Ammon's horn (tissue), 1 donor: ENCODE measurements around the gene BLTP3B.
"Not testable (repeated sequence)": the region's sequence is repeated elsewhere in the genome, so short reads cannot be mapped to it uniquely, and the experiment has no call there.

Source experiments
- DNase-seq: peaks from one replicate; pipeline ENCODE4 v3.0.0-alpha.2; 2016; ENCODE audit warnings: low spot score

The BLTP3B gene, protein sequence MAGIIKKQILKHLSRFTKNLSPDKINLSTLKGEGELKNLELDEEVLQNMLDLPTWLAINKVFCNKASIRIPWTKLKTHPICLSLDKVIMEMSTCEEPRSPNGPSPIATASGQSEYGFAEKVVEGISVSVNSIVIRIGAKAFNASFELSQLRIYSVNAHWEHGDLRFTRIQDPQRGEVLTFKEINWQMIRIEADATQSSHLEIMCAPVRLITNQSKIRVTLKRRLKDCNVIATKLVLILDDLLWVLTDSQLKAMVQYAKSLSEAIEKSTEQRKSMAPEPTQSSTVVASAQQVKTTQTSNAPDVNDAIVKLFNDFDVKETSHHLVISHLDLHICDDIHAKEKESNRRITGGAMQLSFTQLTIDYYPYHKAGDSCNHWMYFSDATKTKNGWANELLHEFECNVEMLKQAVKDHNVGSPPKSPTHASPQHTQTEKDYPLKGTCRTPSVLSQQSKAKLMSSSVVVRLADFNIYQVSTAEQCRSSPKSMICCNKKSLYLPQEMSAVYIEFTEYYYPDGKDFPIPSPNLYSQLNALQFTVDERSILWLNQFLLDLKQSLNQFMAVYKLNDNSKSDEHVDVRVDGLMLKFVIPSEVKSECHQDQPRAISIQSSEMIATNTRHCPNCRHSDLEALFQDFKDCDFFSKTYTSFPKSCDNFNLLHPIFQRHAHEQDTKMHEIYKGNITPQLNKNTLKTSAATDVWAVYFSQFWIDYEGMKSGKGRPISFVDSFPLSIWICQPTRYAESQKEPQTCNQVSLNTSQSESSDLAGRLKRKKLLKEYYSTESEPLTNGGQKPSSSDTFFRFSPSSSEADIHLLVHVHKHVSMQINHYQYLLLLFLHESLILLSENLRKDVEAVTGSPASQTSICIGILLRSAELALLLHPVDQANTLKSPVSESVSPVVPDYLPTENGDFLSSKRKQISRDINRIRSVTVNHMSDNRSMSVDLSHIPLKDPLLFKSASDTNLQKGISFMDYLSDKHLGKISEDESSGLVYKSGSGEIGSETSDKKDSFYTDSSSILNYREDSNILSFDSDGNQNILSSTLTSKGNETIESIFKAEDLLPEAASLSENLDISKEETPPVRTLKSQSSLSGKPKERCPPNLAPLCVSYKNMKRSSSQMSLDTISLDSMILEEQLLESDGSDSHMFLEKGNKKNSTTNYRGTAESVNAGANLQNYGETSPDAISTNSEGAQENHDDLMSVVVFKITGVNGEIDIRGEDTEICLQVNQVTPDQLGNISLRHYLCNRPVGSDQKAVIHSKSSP (N-terminal part only)

DNA sequence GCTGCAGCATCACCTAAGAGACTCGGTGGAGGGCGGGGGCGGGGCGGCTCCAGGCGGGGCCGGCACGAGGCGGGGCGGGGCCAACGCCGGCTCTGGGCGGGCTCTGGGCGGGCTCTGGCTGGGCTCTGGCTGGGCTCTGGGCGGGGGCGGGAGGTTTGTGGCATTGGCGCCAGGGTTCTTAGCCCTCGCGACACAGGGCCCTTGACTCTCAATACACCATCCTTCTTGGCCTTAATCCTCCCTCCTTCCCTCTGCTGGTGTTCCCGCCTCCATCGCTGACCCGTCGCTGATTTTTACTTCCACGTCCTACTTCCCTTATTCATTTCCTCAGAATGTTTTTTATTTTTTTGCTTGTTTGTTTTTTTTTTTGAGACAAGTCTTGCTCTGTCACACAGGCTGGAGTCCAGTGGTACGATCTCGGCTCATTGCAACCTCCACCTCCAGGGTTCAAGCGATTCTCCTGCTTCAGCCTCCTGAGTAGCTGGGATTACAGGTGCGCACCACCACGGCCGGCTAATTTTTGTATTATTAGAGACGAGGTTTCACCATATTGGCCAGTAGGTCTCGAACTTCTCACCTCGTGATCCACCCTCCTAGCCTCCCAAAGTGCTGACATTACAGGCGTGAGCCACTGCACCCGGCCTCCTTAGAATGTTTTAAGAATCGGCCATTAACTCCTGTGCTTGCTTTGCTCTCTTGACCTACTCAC is at the start of gene BLTP3B:
BLTP3B (minus strand) TSS at position 24 of the 709 bp plus-strand sequence. CDS start 239 bp downstream, outside the sequence.
- DNase-seq = peak; percentile 93

DNA sequence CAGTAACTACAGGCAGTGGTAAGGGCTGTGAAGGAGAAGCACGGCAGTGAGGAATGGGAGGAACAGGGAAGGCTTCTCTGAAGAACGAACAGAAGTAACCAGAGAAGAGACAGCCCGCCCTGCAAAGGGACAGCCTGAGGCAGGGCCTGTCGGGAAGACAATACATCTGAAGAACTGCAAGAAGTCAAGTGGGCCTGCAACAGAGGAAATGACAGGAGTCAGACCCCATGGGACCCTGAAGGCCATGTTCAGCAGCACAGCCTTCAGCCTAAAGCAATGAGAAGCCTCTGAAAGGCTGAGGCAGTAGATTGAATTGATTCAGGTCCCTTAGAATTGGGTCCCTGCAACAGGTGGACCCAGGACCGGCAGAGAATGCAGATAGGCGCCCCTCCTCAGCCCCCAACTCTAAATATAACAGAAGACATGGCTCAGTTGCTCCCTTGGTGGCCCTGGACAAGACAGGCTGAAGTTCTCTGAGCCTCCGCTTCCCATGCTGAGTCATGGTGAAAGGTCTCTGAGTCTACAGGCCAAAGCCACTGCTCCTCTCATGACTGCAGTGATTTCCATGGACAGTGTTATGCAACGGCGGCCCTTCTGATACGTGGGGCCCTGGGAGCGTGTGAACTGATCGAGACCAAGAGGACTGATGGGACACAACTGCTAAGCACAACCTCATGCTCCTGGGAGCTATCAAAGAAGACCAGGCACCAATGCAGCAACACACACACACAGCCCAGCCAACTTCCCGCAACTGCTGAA is 47.1 kb upstream of the BLTP3B start:
- DNase-seq = no peak

DNA sequence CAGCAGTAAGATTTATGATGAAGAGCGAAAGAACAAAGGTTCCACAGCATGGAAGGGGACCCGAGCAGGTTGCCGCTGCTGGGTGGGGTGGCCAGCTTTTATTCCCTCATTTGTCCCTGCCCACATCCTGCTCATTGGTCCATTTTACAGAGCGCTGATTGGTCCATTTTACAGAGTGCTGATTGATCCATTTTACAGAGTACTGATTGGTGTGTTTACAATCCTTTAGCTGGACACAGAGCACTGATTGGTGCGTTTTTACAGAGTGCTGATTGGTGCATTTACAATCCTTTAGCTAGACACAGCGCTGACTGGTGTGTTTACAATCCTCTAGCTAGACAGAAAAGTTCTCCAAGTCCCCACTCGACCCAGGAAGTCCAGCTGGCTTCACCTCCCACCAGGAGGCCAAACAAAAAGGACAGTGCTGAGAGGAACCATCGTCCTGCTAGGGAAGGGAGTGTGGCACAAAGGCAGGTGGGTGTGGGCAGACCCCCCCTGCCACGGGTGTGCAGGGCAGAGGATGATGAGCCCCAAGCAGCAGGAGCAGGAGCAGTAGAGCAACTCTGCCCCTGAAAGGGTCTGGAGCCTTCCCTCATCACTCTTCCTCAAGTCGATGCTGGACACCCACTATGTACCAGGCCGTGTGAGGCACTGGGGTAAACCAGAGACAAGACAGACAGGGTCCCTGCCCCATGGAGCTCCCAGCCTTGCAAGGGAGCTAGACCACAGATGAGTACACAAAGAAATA is 46.4 kb upstream of the BLTP3B start:
- not testable (repeated sequence) for DNase-seq

DNA sequence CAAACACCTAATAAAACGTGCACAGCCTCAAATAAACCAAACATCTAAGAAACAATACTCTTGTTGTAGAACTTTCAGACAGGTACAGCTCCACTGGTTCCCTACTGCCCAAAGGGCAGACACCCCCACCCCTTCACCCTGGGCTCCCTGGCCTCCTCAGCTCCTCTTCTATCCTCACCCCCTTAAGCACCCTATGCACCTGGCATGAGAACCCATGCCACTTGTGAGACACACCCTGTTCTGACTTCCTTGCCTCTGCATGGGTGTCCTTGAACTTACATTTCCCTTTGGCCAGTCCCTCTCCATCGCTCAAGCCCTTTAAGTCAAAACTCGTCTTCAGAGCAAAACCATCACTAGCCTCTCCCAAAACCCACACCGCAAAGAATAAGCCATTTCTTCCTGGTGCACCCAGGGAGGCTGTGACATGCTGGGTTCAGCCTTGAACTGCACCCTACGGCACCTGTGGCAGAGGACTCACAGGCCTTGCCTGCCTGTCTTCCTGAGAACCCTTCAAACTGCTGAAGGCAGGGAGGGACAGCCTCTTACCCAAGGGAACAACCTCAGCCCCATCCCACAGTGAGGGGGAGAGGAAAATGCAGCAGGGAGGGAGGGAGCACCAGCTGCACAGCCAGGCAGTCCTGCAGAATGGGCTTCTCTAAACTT is 45.3 kb upstream of the BLTP3B start:
- no peak for DNase-seq

DNA sequence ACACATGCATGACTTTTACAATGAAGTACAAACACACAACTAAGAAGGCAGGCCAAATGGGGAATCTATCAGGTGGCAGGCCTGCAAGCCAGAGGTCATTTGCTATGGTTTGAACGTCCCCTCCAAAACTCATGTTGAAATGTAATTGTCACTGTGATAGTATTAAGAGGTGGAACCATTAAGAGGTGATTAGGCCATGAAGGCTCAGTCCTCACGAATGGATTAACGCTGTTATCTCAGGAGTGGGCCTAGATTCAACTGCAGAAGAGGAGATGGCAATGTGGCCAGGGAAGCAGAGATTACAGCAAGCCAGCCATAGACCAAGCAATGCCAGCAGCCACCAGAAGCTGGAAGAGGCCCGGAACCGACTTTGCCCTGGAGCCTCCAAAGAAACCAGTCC is 44.4 kb upstream of the BLTP3B start:
- DNase-seq = no peak

DNA sequence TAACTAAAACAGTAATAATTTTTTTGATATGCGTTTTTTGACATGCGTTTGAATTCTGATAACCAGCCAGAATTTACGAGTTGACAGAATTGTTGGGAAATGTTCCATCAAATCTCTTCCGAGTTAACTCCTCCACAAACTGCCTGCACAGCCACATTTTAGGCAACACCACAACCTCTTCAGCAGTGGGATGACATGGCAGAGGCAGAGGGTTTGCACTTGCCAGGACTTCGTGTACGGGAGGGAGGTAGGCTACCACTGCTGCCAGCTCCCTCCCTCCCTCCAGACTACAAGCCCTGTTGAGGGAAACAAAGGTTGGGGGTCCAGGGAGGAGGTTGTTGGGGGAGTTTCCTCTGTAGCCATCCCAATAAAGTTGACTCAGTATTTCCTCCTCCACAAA is 43.4 kb upstream of the BLTP3B start:
- peak; percentile 64 for DNase-seq

DNA sequence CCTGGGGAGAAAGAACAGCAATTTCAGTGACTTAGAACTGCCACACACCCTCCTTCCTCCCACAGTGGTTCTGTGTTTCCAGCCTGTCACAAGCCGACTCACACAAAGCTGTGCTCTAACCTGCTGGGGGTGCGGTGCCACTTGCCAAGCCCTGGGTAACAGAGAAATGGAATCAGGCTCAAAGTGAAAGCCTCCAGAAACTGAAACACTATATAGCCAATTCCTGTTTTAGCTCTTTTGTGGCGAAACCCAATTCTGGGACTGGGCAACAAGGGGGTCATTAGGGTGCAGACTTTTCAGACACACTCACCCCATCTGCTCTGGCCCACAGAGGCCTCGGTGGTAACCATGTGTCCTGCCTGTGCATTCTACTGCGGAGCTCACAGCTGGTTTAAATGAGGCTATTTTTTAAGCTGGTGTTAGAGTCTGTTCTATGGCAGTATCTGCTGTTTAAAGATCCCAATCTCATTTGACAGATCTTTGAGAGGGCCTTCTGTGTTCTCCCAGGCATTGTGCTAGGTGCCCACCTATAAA is 42.8 kb upstream of the BLTP3B start:
- DNase-seq = peak; percentile 80

DNA sequence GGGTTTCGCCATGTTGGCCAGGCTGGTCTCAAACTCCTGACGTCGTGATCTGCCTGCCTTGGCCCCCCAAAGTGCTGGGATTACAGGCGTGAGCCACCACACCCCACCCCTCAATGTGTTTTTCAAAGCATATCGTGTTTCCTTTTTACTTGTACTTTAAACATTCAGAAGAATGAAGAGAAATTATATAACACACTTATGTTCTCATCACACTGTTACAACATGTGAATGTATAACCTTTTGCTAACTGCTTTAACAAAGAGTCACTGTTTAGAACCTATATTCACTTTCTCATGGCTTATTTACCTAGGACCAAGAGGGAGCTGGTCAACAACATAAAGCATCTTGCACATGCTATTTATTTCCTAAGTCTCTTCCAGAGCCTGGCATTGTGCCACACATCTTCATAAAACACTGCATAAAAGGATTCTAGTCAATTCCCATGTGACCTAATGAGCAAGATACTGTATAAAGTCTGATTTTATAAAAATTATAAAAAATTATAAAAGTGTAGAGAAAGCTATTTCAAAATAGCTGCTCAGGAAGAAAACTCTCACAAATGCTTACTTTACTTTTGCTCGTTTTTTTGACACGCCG is 42.0 kb upstream of the BLTP3B start:
- DNase-seq = no peak

DNA sequence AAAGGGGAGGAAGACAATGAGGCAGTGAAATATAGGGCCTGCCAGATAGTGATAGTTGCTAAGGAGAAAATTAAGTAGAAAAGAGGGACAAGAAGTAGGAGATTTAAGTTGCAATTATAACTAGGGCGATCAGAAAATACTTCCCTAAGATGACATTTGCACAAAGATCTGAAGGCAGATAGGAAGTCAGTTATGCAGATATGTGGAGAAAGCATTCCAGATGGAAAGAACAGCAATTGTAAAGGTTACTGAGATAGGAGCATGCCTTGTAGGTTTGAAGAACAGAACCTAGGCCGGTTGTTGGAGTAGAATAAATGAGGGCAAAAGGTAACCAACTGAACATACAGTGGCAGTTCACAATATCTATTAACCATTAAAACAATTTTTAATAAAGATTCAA is 36.6 kb upstream of the BLTP3B start:
- DNase-seq = no peak

DNA sequence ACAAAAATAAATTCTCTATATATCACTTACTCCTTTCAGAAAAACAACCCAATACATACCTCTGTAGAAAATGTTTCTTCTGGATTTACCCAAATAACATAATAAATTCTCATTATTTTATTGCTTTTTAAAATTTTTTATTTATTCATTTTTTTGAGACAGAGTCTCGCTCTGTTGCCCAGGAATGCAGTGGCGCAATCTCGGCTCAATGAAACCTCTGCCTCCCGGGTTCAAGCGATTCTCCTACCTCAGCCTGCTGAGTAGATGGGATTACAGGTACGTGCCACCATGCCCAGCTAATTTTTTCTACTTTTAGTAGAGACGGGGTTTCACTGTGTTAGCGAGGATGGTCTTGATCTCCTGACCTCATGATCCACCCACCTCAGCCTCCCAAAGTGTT is 33.8 kb upstream of the BLTP3B start:
- DNase-seq = not testable (repeated sequence)

DNA sequence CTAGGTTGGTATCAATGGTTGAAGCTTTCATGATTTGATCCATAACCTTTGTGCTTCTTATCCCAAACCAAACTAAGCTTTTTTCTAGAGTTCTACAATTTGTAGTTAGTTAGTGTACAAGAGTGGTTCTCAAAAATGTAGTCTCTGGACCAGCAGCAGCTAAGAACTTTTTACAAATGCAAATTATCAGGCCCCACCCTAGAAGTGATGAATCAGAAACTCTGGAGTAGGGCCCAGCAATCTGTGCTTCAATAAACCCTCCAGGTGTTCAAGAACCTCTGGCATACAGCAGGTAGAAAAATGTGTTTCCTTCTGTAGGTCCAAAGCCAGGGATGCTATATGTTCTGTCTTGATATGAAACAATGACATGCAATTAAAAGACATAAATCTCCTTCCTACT is 31.8 kb upstream of the BLTP3B start:
- DNase-seq = no peak

DNA sequence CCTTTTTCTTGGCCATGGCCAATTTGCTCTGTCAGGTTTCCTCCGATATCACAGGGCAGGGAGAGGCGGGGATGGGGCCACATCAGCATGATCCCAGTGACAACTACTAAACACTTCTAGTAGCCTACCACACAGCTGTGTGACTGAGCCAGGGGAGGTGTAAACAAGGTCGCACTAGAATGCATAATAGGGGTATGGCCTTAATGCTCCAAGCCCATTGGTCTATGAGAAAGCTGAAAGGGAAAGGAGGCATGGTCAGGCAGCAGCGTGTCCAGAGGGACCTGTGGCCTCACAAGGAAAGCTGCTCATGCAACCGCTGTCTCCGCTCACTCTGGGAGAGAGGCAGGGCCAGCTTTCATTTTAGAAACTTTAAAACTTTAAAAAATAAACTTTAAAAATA is 30.4 kb upstream of the BLTP3B start:
- no peak for DNase-seq

DNA sequence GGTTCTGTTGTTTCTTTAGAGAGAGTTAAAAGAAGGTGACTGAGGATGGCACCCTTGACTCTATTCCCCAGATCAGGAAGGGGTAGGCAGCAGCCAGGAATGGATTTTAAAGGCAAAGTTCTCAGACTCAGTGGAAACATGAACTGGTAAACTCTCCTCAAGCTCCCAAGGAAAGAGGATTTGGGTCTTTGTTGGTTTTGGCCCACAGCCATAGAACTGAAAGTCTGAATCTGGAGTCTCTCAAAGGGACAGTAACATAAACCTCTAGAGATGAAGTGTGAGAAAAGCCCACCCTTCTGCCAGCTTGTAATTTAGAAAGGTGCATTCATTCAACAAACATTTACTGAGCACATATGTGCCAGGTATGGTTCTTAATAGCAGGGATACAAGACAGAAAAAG is 28.6 kb upstream of the BLTP3B start:
- no peak for DNase-seq

DNA sequence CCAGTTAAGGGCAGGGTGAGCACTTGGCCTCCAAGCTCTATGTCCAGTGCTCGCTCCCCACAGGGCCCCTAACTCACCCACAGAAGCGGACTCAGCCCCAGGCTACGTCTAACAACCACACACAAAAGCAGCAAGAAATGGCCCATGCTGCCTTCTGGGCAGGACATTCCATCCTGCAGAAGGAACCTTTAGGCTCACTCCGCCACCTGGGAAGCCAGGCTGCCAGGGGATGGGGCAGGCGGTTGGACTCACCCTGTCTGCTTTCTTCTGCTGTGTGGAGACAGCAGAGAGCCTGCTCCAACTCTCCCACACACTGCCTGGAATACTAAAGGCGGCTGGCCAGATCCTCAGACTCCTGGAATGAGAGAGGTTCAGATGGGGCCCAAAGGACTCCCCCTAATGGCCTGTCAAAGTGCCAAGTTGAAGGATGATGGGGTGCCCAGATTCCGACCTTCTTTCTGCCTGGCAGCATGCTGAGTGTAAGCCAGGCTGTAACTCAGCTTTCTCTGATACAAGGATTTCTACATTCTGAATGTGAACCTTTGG is 27.7 kb upstream of the BLTP3B start:
- peak; percentile 33 for DNase-seq

DNA sequence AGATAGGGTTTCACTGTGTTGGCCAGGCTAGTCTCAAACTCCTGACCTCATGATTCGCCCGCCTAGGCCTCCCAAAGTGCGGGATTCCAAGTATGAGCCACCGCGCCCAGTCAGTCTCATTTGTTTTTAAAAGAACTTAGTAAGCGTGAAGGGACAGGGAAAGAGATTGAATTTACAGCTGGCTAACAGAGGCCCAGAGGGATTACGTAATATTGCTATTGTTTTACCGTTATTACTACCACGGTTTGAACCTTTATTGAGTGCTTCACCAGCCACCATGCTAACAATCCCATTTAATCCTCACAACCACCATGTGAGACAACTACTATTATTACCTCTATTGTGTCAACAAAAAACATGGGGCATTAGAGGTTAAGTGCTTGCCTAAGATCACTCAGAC is 26.7 kb upstream of the BLTP3B start:
- no peak for DNase-seq

DNA sequence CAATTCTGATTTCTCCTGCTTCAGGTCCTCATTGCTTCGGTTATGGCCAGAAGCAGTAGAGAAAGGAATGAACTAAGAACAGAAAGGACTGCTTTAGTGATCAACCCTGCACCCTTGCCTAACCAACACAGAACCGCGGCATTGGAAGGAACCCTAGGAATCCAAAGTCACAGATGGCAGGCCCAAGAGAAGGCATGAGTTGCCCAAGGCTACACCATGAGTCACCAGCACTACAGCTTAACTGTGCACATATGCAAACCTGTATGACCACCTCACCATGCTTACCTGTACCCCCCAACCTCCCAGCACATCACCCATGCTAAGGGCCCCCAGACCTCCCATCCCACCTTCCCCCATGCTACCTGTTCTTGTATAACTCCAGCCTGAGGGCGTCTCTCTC is 25.9 kb upstream of the BLTP3B start:
- no peak for DNase-seq

DNA sequence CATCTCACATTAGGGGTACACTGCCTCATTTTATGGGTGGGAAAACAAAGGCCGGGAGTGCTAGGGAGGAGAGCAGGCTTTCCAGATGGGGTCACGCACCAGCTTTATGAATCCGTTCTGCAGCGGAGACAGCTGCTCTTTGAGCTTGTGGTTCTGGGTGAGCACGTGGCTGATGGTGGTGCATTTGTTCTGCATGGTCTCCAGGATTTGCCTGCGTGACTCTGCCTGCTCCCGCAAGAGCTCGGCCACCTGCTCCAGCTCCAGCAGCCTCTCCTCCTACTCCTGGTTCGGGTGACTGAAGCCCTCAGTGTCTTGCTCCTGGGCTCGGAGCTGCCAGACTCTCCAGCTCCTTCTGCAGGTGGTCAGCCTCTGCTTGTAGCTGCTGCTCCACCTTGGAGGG is 23.6 kb upstream of the BLTP3B start:
- no peak for DNase-seq

DNA sequence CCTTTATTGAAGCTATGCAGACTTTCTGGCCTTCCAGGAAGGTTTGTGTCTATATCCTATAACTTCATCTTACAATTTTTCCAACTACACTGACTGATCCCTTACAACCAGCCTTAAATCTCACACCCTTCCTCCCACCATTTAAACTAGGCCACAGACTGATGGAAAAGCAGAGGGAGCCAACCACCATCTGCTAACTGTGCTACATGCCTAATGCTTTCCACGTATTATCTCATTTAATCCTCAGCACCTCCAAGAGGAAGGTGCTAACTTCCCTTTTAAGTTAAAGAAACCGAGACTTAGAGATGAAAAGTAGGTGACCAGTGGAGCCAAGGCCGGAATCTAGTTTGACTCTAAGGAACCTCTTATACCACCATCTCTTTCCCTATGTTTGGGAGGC is 22.7 kb upstream of the BLTP3B start:
- no peak for DNase-seq
